Measurements from ENCODE around the gene PRKCH. TPM values are rescaled to one million over a fixed set of nuclear protein-coding genes. Genes with fewer than 3 reads are reported as not detected.
A peak's percentile ranks its signal among the peaks of the same experiment; 100 is the strongest.
"Not testable (repeated sequence)": the region's sequence is repeated elsewhere in the genome, so short reads cannot be mapped to it uniquely, and the experiment has no call there.

The PRKCH gene
- polyA plus RNA-seq, 4 donors = 5.9 to 17.3 (median 12.9) TPM

GRCh38 chr14:61296719-61297502 is 24.5 kb upstream of the PRKCH start:
- DNase-seq (peak; percentile 40 to 65), FAIRE-seq (peak; percentile 33)
- Histone ChIP-seq H3K4me3 (ENCODE audit: low read depth in 1 of 3, low read length in 3 of 3) (no peak overlapping the region), H3K9me3 (ENCODE audit: control insufficient read depth in 2 of 2, insufficient read depth in 1 of 2, low read depth in 1 of 2, low read length in 1 of 2) (peaks cover 0 to 4% of the 10 kb centered on the region in 2 donors), H3K27me3 (ENCODE audit: control insufficient read depth in 3 of 3, insufficient read depth in 3 of 3, low read length in 3 of 3) (no peaks in the 10 kb centered on the region), H3K27ac (ENCODE audit: low read depth in 1 of 3, low read length in 2 of 3) (no peak overlapping the region), H3K36me3 (ENCODE audit: control insufficient read depth in 3 of 3, insufficient read depth in 2 of 3, low read depth in 1 of 3, low read length in 3 of 3) (peaks cover 0 to 2% (median 0%) of the 10 kb centered on the region in 3 donors), H3K4me1 (ENCODE audit: control insufficient read depth in 3 of 3, insufficient read depth in 2 of 3, low read depth in 1 of 3, low read length in 2 of 3) (peaks cover 0 to 14% (median 3%) of the 10 kb centered on the region in 3 donors)
- 27 to 35% (median 29%) methylated on average over 2 of the region's 2 CpGs for WGBS, 3 donors

- no peaks in the 10 kb centered on the region for H3K27me3 ChIP-seq (ENCODE audit: control insufficient read depth in 3 of 3, insufficient read depth in 3 of 3, low read length in 3 of 3)
- WGBS, 3 donors = 80 to 88% (median 86%) methylated on average over 6 of the region's 6 CpGs
- H3K9me3 ChIP-seq (ENCODE audit: control insufficient read depth in 2 of 2, insufficient read depth in 1 of 2, low read depth in 1 of 2, low read length in 1 of 2) = peaks cover 0 to 7% of the 10 kb centered on the region in 2 donors
- no peak overlapping the region for H3K4me3 ChIP-seq (ENCODE audit: low read depth in 1 of 3, low read length in 3 of 3)
- FAIRE-seq (no peak), DNase-seq (no peak)
- H3K36me3 ChIP-seq (ENCODE audit: control insufficient read depth in 3 of 3, insufficient read depth in 2 of 3, low read depth in 1 of 3, low read length in 3 of 3) = peaks cover 0 to 2% (median 0%) of the 10 kb centered on the region in 3 donors
- H3K4me1 ChIP-seq (ENCODE audit: control insufficient read depth in 3 of 3, insufficient read depth in 2 of 3, low read depth in 1 of 3, low read length in 2 of 3) = peaks cover 0 to 14% (median 3%) of the 10 kb centered on the region in 3 donors
- H3K27ac ChIP-seq (ENCODE audit: low read depth in 1 of 3, low read length in 2 of 3) = no peak overlapping the region
Measured at GRCh38 chr14:61297581-61297980, 23.8 kb upstream of the PRKCH start.

- 4 to 37% (median 16%) methylated on average over 3 of the region's 3 CpGs for WGBS, 3 donors
- H3K4me1 ChIP-seq (ENCODE audit: control insufficient read depth in 3 of 3, insufficient read depth in 2 of 3, low read depth in 1 of 3, low read length in 2 of 3) = peaks cover 0 to 14% (median 3%) of the 10 kb centered on the region in 3 donors
- no peaks in the 10 kb centered on the region for H3K27me3 ChIP-seq (ENCODE audit: control insufficient read depth in 3 of 3, insufficient read depth in 3 of 3, low read length in 3 of 3)
- no peak overlapping the region for H3K4me3 ChIP-seq (ENCODE audit: low read depth in 1 of 3, low read length in 3 of 3)
- H3K36me3 ChIP-seq (ENCODE audit: control insufficient read depth in 3 of 3, insufficient read depth in 2 of 3, low read depth in 1 of 3, low read length in 3 of 3) = peaks cover 0 to 2% (median 0%) of the 10 kb centered on the region in 3 donors
- peaks cover 0 to 7% of the 10 kb centered on the region in 2 donors for H3K9me3 ChIP-seq (ENCODE audit: control insufficient read depth in 2 of 2, insufficient read depth in 1 of 2, low read depth in 1 of 2, low read length in 1 of 2)
- DNase-seq = peak; percentile 43 to 88
- peak overlapping the region in 1 of 3 donors; percentile 25 for H3K27ac ChIP-seq (ENCODE audit: low read depth in 1 of 3, low read length in 2 of 3)
- no peak for FAIRE-seq
Measured at GRCh38 chr14:61298824-61299223, 22.6 kb upstream of the PRKCH start.

- 35 to 44% (median 38%) methylated on average over 2 of the region's 2 CpGs for WGBS, 3 donors
- peaks cover 0 to 14% (median 3%) of the 10 kb centered on the region in 3 donors for H3K4me1 ChIP-seq (ENCODE audit: control insufficient read depth in 3 of 3, insufficient read depth in 2 of 3, low read depth in 1 of 3, low read length in 2 of 3)
- H3K4me3 ChIP-seq (ENCODE audit: low read depth in 1 of 3, low read length in 3 of 3) = no peak overlapping the region
- no peak for DNase-seq
- no peaks in the 10 kb centered on the region for H3K27me3 ChIP-seq (ENCODE audit: control insufficient read depth in 3 of 3, insufficient read depth in 3 of 3, low read length in 3 of 3)
- no peak overlapping the region for H3K27ac ChIP-seq (ENCODE audit: low read depth in 1 of 3, low read length in 2 of 3)
- FAIRE-seq = no peak
- H3K9me3 ChIP-seq (ENCODE audit: control insufficient read depth in 2 of 2, insufficient read depth in 1 of 2, low read depth in 1 of 2, low read length in 1 of 2) = peaks cover 0 to 14% of the 10 kb centered on the region in 2 donors
- peaks cover 0 to 2% (median 0%) of the 10 kb centered on the region in 3 donors for H3K36me3 ChIP-seq (ENCODE audit: control insufficient read depth in 3 of 3, insufficient read depth in 2 of 3, low read depth in 1 of 3, low read length in 3 of 3)
Measured at GRCh38 chr14:61300209-61300608, 21.2 kb upstream of the PRKCH start.

- Histone ChIP-seq H3K4me1 (ENCODE audit: control insufficient read depth in 3 of 3, insufficient read depth in 2 of 3, low read depth in 1 of 3, low read length in 2 of 3) (peaks cover 0 to 14% (median 3%) of the 10 kb centered on the region in 3 donors), H3K27ac (ENCODE audit: low read depth in 1 of 3, low read length in 2 of 3) (no peak overlapping the region), H3K27me3 (ENCODE audit: control insufficient read depth in 3 of 3, insufficient read depth in 3 of 3, low read length in 3 of 3) (no peaks in the 10 kb centered on the region), H3K9me3 (ENCODE audit: control insufficient read depth in 2 of 2, insufficient read depth in 1 of 2, low read depth in 1 of 2, low read length in 1 of 2) (peaks cover 0 to 15% of the 10 kb centered on the region in 2 donors), H3K36me3 (ENCODE audit: control insufficient read depth in 3 of 3, insufficient read depth in 2 of 3, low read depth in 1 of 3, low read length in 3 of 3) (no peaks in the 10 kb centered on the region), H3K4me3 (ENCODE audit: low read depth in 1 of 3, low read length in 3 of 3) (no peak overlapping the region)
- FAIRE-seq = no peak
- DNase-seq = no peak
- WGBS, 3 donors = 84 to 86% (median 85%) methylated on average over 7 of the region's 7 CpGs
Measured at GRCh38 chr14:61300754-61301153, 20.6 kb upstream of the PRKCH start.

GRCh38 chr14:61304688-61305087 is 16.7 kb upstream of the PRKCH start:
- DNase-seq (no peak), FAIRE-seq (no peak)
- H3K4me1 ChIP-seq (ENCODE audit: control insufficient read depth in 3 of 3, insufficient read depth in 2 of 3, low read depth in 1 of 3, low read length in 2 of 3) = peaks cover 0 to 2% (median 0%) of the 10 kb centered on the region in 3 donors
- H3K36me3 ChIP-seq (ENCODE audit: control insufficient read depth in 3 of 3, insufficient read depth in 2 of 3, low read depth in 1 of 3, low read length in 3 of 3) = no peaks in the 10 kb centered on the region
- no peak overlapping the region for H3K4me3 ChIP-seq (ENCODE audit: low read depth in 1 of 3, low read length in 3 of 3)
- H3K27me3 ChIP-seq (ENCODE audit: control insufficient read depth in 3 of 3, insufficient read depth in 3 of 3, low read length in 3 of 3) = no peaks in the 10 kb centered on the region
- H3K27ac ChIP-seq (ENCODE audit: low read depth in 1 of 3, low read length in 2 of 3) = no peak overlapping the region
- peaks cover 0 to 16% of the 10 kb centered on the region in 2 donors for H3K9me3 ChIP-seq (ENCODE audit: control insufficient read depth in 2 of 2, insufficient read depth in 1 of 2, low read depth in 1 of 2, low read length in 1 of 2)
- 85 to 96% (median 93%) methylated on average over 2 of the region's 2 CpGs for WGBS, 3 donors

- WGBS, 3 donors = 39 to 65% (median 54%) methylated on average over 3 of the region's 3 CpGs
- no peaks in the 10 kb centered on the region for H3K4me1 ChIP-seq (ENCODE audit: control insufficient read depth in 3 of 3, insufficient read depth in 2 of 3, low read depth in 1 of 3, low read length in 2 of 3)
- no peaks in the 10 kb centered on the region for H3K36me3 ChIP-seq (ENCODE audit: control insufficient read depth in 3 of 3, insufficient read depth in 2 of 3, low read depth in 1 of 3, low read length in 3 of 3)
- H3K27ac ChIP-seq (ENCODE audit: low read depth in 1 of 3, low read length in 2 of 3) = no peak overlapping the region
- DNase-seq (no peak), FAIRE-seq (no peak)
- no peaks in the 10 kb centered on the region for H3K27me3 ChIP-seq (ENCODE audit: control insufficient read depth in 3 of 3, insufficient read depth in 3 of 3, low read length in 3 of 3)
- no peak overlapping the region for H3K4me3 ChIP-seq (ENCODE audit: low read depth in 1 of 3, low read length in 3 of 3)
- peaks cover 0 to 32% of the 10 kb centered on the region in 2 donors for H3K9me3 ChIP-seq (ENCODE audit: control insufficient read depth in 2 of 2, insufficient read depth in 1 of 2, low read depth in 1 of 2, low read length in 1 of 2)
Measured at GRCh38 chr14:61308198-61308597, 13.2 kb upstream of the PRKCH start.

- not testable (repeated sequence) for H3K4me1 ChIP-seq (ENCODE audit: control insufficient read depth in 3 of 3, insufficient read depth in 2 of 3, low read depth in 1 of 3, low read length in 2 of 3); H3K4me3 ChIP-seq (ENCODE audit: low read depth in 1 of 3, low read length in 3 of 3); H3K36me3 ChIP-seq (ENCODE audit: control insufficient read depth in 3 of 3, insufficient read depth in 2 of 3, low read depth in 1 of 3, low read length in 3 of 3); FAIRE-seq; DNase-seq; H3K27me3 ChIP-seq (ENCODE audit: control insufficient read depth in 3 of 3, insufficient read depth in 3 of 3, low read length in 3 of 3)
- Histone ChIP-seq H3K9me3 (ENCODE audit: control insufficient read depth in 2 of 2, insufficient read depth in 1 of 2, low read depth in 1 of 2, low read length in 1 of 2) (peaks cover 0 to 32% of the 10 kb centered on the region in 2 donors), H3K27ac (ENCODE audit: low read depth in 1 of 3, low read length in 2 of 3) (peak overlapping the region in 1 of 3 donors; percentile 38)
- 85 to 94% (median 93%) methylated on average over 4 of the region's 4 CpGs for WGBS, 3 donors
Measured at GRCh38 chr14:61308701-61309100, 12.7 kb upstream of the PRKCH start.

Measured in small intestine (tissue), 7 donors.